ENCODE measurements around the gene DIABLO.

The DIABLO gene

DNA sequence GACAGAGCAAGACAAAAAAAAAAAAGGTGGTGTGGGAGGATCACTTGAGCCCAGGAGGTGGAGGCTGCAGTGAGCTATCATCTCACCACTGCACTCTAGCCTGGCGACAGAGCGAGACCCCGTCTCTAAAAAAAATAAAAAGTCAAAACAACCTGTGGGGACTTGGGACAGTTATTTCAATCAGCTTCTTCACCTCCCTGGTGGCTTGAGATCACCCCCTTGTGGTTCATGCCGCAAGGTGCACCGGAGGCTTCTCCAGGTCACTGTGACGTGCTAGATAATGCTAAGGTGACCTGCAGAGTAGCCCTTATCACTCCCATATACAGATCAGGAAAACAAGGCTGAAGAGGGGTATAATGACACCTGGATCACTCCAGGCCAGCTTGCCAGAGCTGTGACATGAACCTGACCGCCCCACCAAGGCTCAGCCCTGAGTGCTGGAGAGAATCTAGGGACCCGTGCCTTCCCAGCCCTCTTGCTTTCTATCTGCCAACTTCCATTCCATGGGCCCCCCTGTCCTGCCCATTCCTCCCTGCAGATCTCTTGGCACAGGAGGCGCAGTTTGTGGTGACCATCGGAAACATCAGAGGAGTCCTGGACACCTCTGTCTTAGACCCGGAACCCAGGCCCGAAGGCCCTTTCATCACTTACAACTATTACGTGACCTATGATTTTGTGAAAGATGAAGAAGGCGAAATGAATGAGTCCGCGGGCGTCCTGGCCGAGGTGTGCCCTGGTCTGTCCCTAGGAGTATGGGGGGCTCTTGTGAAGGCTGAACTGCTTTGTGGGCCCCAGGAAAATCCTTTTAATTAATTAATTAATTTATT, 34.8 kb downstream of the DIABLO start:
- peak; percentile 89 for DNase-seq (ENCODE audit: low spot score)
- TF ChIP-seq, protein P1, sequence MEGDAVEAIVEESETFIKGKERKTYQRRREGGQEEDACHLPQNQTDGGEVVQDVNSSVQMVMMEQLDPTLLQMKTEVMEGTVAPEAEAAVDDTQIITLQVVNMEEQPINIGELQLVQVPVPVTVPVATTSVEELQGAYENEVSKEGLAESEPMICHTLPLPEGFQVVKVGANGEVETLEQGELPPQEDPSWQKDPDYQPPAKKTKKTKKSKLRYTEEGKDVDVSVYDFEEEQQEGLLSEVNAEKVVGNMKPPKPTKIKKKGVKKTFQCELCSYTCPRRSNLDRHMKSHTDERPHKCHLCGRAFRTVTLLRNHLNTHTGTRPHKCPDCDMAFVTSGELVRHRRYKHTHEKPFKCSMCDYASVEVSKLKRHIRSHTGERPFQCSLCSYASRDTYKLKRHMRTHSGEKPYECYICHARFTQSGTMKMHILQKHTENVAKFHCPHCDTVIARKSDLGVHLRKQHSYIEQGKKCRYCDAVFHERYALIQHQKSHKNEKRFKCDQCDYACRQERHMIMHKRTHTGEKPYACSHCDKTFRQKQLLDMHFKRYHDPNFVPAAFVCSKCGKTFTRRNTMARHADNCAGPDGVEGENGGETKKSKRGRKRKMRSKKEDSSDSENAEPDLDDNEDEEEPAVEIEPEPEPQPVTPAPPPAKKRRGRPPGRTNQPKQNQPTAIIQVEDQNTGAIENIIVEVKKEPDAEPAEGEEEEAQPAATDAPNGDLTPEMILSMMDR (IDR thresholded peaks at IDR 0.05; ENCODE audit: extremely low read depth, insufficient read depth, missing control alignments) = peak; percentile 94
- in situ Hi-C loops (cut with MboI; ENCODE audit: low pct_unique_long_range_greater_than_20kb, low sequenced_read_pairs, unreplicated experiment) = no loop called here

DNA sequence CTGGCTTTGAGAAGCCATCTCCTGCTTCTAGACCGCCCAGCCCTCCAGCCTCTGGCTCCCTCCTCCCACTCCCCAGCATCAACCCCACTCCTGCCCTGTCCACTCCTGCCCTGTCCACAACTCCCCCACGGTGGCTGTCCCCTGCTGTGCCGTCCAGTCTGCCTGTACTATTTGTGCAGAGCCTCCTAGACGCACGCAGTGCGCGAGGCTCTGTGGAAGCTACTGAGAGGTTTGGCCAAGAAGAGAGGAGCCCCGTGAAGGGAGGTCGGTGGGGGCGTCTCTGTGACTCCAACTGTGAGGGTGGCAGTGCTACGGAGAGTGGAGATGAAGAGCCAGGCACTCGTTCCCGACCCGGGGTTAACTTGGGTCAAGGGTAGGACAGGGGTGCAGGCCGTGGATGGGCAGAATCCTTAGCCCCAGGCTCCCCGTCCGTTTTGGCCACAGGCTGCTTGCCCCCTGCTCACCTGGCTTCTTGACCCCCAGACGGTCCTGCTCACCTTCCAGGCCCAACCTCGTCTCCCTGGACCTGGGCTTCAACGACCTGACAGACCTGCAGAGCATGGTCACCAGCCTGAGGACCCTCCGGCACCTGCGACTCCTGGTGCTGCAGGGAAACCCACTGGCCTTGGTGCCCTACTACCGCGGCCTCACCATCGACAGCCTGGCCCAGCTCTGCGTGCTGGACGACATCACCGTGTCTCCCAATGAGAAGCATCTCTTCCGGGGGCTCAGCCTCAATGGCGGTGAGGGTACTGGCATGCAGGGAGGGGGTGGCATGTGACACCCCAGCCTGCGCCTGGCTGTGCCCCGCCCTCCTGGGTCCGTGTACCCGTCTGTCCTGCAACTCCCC, 36.0 kb downstream of the DIABLO start:
- in situ Hi-C loops (cut with MboI; ENCODE audit: low pct_unique_long_range_greater_than_20kb, low sequenced_read_pairs, unreplicated experiment) = loop anchor here (10.0 kb wide), 1 partner anchor 135 kb away; no protein-coding TSS in a partner anchor
- TF ChIP-seq, protein P1 (IDR thresholded peaks at IDR 0.05; ENCODE audit: extremely low read depth, insufficient read depth, missing control alignments) = no peak
- no peak for DNase-seq (ENCODE audit: low spot score)

DNA sequence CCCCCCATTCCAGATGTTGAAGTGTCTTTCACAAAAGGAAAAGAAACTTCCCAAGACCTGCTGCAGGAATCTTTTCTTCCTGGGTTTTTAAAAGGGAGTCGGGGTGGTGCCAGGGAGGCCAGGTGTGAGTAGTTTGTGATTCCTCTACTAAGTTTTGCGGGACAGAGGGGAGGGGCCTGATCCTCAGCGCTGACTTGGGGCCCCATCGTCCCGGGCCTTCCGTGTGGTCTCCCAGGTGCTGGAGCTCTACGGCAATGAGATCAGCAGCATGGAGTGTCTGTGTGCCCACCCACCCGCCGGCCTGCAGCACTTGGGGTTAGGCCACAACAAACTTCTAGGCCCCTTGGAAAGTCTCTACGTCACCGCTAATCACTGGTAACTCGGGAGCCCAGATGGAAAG, 38.4 kb downstream of the DIABLO start:
- no peak for DNase-seq (ENCODE audit: low spot score)
- in situ Hi-C loops (cut with MboI; ENCODE audit: low pct_unique_long_range_greater_than_20kb, low sequenced_read_pairs, unreplicated experiment) = loop anchor here (10.0 kb wide), 1 partner anchor 133 kb away; no protein-coding TSS in a partner anchor
- TF ChIP-seq, protein P1 (IDR thresholded peaks at IDR 0.05; ENCODE audit: extremely low read depth, insufficient read depth, missing control alignments) = no peak

DNA sequence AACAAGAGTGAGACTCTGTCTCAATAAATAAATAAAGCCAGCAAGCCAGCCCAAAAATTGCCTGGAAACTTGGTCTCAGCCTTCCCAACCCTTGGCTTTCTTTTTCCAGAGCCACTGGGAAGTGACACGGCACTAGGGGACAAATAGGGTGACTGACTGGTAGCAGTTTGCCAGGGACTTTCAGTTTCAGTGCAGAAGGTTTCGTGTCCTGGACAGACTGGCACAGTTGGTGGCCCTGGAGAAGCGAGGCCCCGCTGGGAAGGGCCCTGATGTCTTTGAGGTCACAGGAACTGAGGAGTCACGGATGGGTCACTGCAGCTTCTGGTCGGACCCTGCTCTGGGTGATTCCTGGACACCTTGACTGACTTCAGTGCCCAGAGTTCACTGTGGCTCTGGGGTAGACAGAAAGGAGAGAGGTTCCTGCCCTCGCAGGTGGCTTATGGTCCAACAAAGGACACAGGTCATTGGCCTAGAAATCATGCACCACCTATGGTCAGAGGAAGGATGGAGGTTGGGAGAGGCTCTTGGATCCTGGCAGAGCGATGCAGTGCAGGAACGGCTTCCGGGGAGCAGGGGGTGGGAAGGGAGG, 40.3 kb downstream of the DIABLO start:
- TF ChIP-seq, protein P1 (IDR thresholded peaks at IDR 0.05; ENCODE audit: extremely low read depth, insufficient read depth, missing control alignments) = no peak
- in situ Hi-C loops (cut with MboI; ENCODE audit: low pct_unique_long_range_greater_than_20kb, low sequenced_read_pairs, unreplicated experiment) = loop anchor here (10.0 kb wide), 1 partner anchor 131 kb away; no protein-coding TSS in a partner anchor
- no peak for DNase-seq (ENCODE audit: low spot score)

DNA sequence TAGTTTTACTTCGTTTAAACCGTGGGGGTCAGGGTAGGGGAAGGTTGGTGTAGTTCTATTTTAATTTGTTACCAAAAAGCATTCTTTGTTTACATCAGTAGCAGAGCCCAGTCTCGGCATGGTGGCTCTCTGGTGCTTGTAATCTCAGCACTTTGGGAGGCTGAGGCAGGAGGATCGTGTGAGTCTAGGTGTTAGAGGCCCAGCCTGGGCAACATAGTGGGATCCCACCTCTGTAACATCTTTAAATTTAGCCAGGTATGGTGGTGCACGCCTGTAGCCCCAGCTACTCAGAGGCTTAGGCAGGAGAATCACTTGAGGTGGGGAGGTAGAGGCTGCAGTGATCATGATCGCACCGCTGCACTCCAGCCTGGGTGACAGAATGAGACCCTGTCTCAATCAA, 40.8 kb downstream of the DIABLO start:
- no peak for DNase-seq (ENCODE audit: low spot score)
- in situ Hi-C loops (cut with MboI; ENCODE audit: low pct_unique_long_range_greater_than_20kb, low sequenced_read_pairs, unreplicated experiment) = loop anchor here (10.0 kb wide), 1 partner anchor 130 kb away; no protein-coding TSS in a partner anchor
- TF ChIP-seq, protein P1 (IDR thresholded peaks at IDR 0.05; ENCODE audit: extremely low read depth, insufficient read depth, missing control alignments) = no peak

DNA sequence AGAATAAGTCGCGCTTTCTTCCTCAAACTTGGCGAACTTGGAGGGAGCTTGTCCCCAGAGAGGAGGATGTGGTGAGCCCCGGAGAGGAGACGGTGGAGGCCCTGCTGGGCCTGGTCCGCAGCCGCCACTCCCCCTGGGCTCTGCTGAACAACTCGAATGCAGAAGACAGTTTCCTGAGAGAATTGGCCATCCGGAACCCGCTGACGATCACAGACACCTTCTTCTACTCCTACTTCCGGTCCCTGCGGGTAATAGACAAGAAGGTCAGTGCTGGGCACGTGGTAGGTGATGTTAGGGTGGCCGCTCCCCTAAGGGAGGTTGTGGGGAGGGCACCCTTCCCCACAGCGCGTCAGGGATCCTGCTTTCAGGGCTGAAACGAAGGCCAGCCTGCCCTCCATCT, 41.3 kb downstream of the DIABLO start:
- DNase-seq (ENCODE audit: low spot score) = peak; percentile 55
- in situ Hi-C loops (cut with MboI; ENCODE audit: low pct_unique_long_range_greater_than_20kb, low sequenced_read_pairs, unreplicated experiment) = loop anchor here (10.0 kb wide), 1 partner anchor 130 kb away; no protein-coding TSS in a partner anchor
- TF ChIP-seq, protein P1 (IDR thresholded peaks at IDR 0.05; ENCODE audit: extremely low read depth, insufficient read depth, missing control alignments) = no peak
